Right renal cortex interstitium (tissue), 3 donors: ENCODE data around the gene FCER1G. TPM values are rescaled to one million over a fixed set of nuclear protein-coding genes. Genes with fewer than 3 reads are reported as not detected.
"Not testable (repeated sequence)": the region's sequence is repeated elsewhere in the genome, so short reads cannot be mapped to it uniquely, and the experiment has no call there.

ENCODE experiments used
- DNase-seq, 3 donors: peaks; one replicate each; pipeline ENCODE4 v3.0.0-alpha.2; 2013; ENCODE audit warnings: low read depth in 3 of 3, low spot score in 2 of 3
- polyA plus RNA-seq, 3 donors: library from polyadenylated mRNA; unstranded; fragments of 120-200 nt; gene quantifications; one replicate each; pipeline ENCODE4 v1.2.1, GENCODE V29; 2013; ENCODE audit not compliant: insufficient read length in 3 of 3

The FCER1G gene
- polyA plus RNA-seq, 3 donors = 13.8 to 15.6 (median 14.4) TPM

- DNase-seq = no peak
These were observed 11.7 kb downstream of the FCER1G start for GRCh38 chr1:161226759-161227158.

- no peak for DNase-seq
These were observed 12.2 kb downstream of the FCER1G start for GRCh38 chr1:161227196-161227871.

- no peak for DNase-seq
These were observed 12.9 kb downstream of the FCER1G start for GRCh38 chr1:161228032-161228431.

GRCh38 chr1:161229896-161230295 lies 14.8 kb downstream of the FCER1G start:
- DNase-seq = no peak

- no peak for DNase-seq
These were observed 15.7 kb downstream of the FCER1G start for GRCh38 chr1:161230762-161231161.

- no peak for DNase-seq
These were observed 18.0 kb downstream of the FCER1G start for GRCh38 chr1:161233102-161233501.

- no peak for DNase-seq
These were observed 21.1 kb downstream of the FCER1G start for GRCh38 chr1:161235957-161236775.

GRCh38 chr1:161238039-161238473 lies 23.0 kb downstream of the FCER1G start, which contains the start of gene NR1I3:
Gene NR1I3 (minus strand): TSS chr1:161238203. CDS start chr1:161236565, 1,638 bp downstream.
- no peak for DNase-seq

GRCh38 chr1:161241682-161242081 lies 26.6 kb downstream of the FCER1G start:
- DNase-seq = no peak

GRCh38 chr1:161242313-161242712 lies 27.2 kb downstream of the FCER1G start:
- DNase-seq = no peak

- DNase-seq = no peak
These were observed 29.8 kb downstream of the FCER1G start for GRCh38 chr1:161244888-161245287.

GRCh38 chr1:161250100-161250499 lies 35.0 kb downstream of the FCER1G start:
- DNase-seq = not testable (repeated sequence)

GRCh38 chr1:161250829-161251228 lies 35.7 kb downstream of the FCER1G start:
- DNase-seq = no peak

- no peak for DNase-seq
These were observed 36.5 kb downstream of the FCER1G start for GRCh38 chr1:161251579-161251978.

- DNase-seq = not testable (repeated sequence)
These were observed 40.2 kb downstream of the FCER1G start for GRCh38 chr1:161255302-161255701.

- not testable (repeated sequence) for DNase-seq
These were observed 40.9 kb downstream of the FCER1G start for GRCh38 chr1:161255955-161256520.

GRCh38 chr1:161257109-161257508 lies 42.0 kb downstream of the FCER1G start:
- DNase-seq = not testable (repeated sequence)

- peak; percentile 42 to 55 (median 43) for DNase-seq
These were observed 43.6 kb downstream of the FCER1G start, which contains the start of gene PCP4L1 for GRCh38 chr1:161258439-161259344. Gene PCP4L1 (plus strand): TSS chr1:161258745. CDS start chr1:161258975, 230 bp downstream.

- DNase-seq = no peak
These were observed 44.2 kb downstream of the FCER1G start for GRCh38 chr1:161259345-161259702.

- DNase-seq = no peak
These were observed 44.7 kb downstream of the FCER1G start for GRCh38 chr1:161259765-161260164.
